Mucosa of gallbladder (tissue), 1 donor: Measurements from ENCODE around the gene ZNF438. TPM values are rescaled to one million over a fixed set of nuclear protein-coding genes. Genes with fewer than 3 reads are reported as not detected.

Source experiments
- DNase-seq: peaks from one replicate; pipeline ENCODE4 v3.0.0-alpha.2; 2020; ENCODE audit warnings: low spot score
- total RNA-seq: library from RNA; stranded (reverse); gene quantifications from one replicate; pipeline ENCODE4 v1.2.1, GENCODE V29; 2021
- donor health status: DM: no; HTN: no; CAD: no.

The ZNF438 gene
- total RNA-seq, 1 donor from 2014 or later, result 7.8 TPM

DNA sequence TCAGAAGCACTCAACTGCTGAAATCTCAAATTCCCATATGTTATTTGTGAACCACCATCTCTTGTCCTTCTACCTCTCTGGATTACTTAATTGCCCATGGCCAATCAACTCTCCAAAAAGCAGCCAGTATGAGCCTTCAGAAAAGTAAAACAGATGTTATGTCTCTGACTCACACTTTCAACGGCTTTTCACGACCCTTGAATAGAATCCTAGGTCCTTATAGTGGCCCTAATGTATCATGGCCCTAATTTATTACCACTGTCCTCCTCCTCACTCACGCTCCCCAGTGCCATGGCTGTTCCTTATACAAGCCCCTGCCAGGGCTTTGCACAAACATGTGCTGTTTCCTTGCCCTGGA, 20.0 kb downstream of the ZNF438 start:
- no peak for DNase-seq

DNA sequence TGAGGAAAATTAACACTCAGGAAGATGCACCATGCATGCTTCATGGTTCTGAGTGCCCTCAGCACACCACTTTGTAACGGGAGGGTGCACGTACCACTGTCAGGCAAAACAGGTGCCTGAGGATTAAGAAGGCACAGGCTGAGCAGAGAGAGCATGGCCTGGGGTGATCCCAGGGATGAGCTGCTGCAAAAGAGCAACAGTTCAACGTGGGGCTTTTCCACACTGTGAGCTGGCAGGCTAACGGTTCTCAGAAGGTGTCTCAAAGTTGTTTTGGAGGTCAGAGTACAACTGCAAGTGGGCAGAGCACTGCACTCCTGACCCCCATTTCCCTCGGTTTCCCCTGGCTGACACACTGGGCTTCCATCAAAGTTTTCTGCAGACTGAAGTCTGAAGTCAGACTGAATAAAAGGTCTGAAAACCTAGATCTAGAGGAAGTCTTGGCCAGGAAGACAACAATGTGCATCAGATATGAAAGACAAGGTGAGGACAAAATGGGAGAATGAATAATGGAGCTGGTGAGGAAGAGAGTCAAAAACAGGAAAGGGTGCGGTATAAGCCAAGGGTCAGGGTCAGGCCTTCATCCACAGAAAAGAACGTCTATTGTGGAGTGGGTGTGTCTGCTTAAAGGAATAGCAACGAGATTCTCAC, 20.5 kb downstream of the ZNF438 start:
- DNase-seq, result no peak

DNA sequence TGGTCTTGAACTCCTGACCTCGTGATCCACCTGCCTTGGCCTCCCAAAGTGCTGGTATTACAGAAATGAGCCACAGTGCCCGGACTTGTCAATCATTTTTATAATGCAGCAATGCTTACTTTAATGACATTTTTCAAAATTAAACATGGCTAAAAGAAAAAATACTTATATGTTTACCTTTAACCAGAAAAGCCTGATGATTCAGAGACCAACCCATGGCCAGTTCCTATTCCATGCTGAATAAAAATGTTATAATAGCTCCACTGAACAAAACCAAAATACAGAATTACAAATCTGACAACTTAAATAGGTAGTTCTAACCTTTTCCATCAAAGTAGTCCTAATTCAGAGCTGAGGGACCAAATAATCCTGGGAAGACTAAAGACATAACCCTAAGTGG, 21.6 kb downstream of the ZNF438 start:
- DNase-seq, result no peak

DNA sequence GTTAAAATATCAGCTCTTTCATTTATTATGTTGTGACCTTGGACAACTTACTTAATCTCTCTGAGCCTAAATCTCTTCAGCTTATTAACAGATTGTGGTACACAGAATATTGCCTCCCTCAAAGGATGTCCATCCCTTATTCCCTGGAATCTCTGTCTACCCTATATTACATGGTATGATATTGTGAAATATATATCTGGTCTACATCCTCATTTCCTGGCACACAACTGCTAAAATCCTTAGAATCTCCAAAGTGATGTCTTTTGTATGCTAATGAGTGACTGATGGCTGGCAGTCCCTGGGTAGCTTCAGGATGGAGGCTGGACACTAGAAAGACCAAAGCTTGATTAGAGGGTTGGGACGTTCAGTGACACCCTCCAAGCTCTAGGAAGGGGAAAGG, 25.8 kb downstream of the ZNF438 start:
- DNase-seq, result no peak

DNA sequence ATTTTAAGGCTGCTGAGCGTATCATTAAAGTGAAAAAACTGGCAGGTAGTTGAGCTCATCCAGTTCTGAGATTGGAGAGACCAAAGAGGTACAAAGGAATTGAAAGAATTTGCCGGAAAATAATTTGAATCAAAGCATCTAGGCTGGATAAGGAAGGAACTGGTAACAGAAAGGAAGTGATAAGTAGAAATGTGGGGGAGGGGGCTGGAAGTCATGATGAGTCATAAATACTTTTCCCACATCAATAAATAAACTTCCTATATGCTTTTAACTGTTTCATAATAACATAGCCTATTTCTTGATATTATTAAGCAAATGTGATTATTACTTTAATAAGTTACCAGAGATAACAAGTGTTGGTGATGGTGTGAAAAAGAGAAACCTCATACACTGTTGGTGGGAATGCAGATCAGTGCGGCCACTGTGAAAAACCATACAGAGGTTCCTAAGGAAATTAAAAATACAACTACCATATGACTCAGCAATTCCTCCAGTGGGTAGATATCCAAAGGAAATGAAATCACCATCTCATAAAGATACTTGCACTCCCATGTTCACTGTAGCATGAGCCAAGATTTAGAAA, 27.0 kb downstream of the ZNF438 start:
- DNase-seq, result no peak

DNA sequence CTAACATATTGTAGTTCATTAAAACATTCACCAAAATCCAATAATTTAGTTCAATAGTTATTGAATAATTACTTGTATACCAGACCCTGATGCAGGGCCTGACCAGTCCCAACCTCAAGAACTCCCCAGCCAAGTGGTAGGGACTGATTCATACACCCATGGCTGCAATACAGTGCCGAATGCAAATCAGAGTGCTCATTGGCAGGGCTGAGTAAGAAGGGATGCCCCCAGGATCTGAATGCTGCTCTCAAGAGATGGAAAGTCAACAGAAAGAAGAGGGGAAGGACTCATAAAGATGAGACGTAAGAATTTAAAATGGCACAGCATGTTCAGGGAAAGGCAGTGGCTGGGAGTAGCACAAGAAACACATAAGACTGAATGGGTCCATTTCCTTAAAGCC, 29.9 kb downstream of the ZNF438 start:
- no peak for DNase-seq

DNA sequence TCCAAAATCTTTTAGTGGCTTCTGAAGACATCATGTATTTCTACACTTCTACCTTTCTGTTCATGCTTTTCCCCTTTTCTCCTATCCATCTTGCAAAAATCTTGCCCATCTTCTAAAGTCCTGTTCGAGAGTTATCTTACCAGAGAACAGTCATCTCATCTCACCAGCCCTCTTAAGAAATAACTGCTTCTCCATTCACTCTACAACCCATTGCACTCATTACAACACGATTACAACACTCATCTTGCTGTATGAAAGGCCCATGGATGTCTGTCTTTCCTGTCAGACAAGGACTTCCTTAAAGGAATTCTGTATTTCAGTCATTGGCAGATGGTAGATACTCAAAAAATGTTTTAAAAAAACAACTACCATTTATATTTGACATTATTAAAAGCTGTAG, 30.8 kb downstream of the ZNF438 start:
- DNase-seq, result no peak

DNA sequence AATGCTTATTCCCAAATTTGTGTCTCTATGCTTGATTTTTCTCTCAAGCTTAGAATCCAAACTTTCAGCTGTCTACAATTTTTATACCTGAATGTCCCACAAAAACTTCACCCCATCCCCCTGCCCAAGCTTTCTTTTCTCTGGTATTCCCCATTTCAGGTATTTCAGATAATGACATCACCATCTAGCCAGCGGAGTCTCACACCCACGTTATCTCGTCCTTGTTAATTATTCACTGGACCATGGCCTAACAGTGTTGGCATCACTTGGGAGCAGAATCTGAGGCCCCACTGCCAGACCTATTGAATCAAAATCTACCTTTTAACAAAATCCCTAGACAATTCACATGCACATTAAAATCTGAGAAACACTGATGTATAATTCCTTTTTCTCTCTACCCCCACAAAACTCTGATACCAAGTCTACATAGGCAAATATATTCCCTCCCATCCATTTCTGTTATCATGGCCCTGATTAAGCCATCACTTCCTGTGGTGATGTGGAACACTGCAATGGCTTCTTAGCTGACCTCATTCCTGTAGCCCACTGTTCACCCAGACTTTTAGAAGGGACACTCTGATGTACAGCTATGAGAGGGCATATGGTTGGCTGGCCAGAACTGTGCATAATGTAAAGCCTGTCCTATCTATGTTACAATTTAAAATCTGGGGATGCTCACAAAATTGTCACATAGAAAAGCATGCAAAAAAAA, 31.4 kb downstream of the ZNF438 start:
- DNase-seq, result peak; percentile 44

DNA sequence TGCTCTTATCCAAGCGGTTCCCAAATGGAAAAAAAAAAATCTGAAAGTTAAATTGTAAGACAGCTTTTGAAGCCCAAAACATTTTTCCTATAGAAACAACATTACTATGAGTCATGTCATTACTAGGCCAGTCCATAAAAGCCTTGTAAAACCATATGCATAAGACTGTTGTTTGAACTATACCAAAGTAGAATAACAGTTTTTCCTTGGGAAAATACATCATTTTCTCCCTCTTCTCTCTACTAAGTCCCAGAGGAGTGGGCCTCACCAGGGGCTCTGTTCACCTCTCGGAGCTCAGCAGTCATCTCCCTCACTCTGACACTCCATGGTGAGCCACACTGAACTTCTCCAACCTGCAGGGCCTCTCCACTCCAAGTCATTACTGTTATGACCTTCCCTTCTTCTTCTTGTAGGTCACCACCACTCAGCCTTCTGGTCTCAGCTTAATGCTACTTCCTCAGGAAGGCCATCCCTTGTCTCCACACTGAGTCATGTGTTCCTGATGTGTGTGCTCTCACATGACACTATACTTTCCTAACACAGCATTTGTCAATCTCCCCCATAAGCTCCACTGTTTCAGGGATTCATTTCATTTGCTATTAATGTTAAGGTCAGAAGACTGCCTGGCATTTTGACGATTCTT, 32.5 kb downstream of the ZNF438 start:
- DNase-seq, result no peak

DNA sequence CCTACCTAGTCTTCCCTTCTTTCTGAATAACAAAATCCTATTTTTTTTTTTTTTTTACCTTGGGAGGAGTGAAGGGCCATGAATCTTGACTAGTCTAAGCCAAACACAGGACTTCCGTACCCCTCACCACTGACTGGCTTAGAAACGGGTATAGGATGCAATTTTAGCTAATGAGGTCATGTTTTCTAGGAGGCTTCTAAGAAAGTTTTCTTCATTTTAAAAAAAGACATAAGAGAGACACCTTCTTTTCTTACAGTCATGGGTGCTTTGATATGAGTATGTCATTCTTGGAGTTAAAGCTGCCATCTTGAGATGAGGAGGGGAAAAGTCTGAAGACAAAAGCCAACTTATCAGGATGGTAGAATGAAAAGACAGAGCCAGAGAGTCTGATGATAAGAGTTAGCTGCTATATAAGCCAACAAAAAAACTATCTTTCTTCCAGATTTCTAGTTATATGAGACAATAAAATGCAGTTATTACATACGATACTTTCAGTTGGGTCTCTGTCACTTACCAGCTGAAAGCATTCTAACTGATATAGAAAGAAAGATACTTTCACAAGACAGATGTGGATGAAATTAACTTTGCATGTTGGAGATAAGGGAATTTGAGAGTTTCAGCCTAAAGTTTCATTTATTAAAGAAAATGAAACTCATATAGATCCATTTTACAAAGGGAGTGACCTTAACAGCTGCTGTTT, 34.0 kb downstream of the ZNF438 start:
- DNase-seq, result no peak

DNA sequence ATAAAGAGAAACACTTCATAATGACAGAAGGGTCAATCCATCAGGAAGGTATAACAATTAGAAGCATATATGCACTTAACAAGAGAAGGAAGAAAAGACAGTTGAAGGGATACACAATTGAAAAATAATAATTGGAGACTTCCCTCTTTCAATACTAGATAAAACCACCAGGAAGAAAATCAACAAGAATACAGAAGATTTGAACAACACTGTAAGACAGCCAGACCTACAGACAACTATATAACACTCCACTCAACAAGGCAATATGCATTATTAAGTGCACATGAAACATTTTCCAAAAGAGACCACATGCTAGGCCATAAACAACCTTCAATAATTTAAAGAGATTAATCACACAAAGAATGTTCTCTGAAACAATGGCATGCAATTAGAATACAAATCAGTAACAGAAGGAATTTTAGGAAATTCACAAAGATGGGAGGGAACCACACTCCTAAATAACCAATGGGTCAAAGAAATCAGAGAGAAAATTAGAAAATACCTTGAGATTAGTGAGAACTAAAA, 35.1 kb downstream of the ZNF438 start:
- no peak for DNase-seq

DNA sequence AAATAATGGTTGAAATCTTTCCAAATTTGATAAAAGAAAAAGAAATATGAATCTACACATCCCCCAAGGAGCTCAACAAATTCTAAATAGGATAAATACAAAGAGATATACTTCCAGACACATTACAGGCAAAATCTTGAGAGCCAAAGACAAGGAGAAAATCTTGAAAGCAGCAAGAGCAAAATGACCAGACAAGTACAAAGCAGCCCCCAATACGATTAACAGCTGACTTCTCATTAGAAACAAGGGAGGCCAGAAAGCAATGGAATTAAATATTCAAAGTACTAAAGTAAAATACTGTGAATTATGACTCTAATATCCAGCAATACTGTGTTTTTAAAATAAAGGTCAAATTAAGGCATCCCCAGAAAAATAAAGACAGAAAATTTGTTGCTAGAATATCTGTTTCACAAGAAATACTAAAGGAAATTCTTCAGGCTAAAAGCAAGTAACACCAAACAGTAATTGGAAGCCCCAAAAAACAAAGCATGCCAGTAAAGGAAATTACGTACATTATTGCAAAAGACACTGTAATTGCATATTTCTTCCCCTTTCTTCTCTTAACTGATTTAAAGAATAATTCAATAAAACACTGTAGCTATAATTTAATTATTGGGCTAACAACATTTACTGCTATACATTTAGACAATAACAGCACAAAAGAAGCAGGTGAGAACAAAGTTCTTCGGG, 36.4 kb downstream of the ZNF438 start:
- no peak for DNase-seq

DNA sequence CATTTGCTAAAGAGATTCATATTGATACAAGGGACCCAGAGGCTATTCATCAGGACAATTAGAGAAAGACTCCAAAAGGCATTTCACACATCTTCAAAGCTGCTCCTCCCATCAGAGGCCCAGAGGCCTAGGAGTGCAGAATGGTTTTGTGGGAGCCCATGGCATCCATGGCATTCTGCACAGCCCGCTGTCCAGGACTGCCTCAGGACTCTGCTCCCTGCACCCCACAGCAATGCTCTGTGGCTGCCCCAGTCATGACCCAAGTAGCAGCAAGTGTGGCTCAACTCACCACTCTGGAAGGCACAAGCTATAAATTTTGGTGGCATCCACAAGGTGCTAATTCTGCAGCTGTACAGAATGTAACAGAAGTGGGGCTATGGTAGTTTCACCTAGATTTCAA, 38.5 kb downstream of the ZNF438 start:
- no peak for DNase-seq

DNA sequence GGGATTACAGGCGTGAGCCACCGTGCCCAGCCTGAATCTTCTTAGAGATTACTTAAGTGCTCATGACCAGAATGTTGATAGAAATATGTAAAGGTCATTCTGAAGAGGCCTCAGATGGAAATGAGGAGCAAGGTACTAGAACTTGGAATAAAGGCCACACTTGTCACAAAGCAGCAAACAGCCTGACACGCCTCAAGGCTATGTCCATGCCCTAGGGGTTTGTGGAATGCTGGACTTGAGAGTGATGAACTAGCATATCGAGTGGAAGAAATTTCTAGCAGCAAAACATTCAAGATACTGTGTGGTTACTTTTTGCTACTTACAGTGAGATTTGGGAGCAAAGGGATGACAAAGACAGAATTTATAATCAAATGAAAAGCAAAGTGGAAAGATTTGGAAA, 39.0 kb downstream of the ZNF438 start:
- DNase-seq, result no peak

DNA sequence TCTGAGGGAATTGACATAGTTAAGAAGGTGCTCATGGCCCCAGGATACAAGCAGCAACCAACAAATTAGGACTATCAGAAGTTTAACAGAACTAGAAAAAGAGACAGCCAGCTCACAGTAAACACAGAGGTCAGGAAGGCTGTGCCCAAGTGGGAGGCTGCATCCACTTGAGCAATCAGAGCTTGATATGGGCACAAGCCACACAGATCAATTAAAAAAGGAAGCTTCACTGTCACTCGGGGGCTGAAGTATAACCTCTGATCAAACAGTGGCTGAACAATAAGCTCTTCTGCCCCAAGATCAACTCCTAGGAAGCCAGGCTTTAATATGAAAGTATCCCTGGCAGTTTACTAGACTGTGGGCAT, 40.0 kb downstream of the ZNF438 start:
- DNase-seq, result no peak

DNA sequence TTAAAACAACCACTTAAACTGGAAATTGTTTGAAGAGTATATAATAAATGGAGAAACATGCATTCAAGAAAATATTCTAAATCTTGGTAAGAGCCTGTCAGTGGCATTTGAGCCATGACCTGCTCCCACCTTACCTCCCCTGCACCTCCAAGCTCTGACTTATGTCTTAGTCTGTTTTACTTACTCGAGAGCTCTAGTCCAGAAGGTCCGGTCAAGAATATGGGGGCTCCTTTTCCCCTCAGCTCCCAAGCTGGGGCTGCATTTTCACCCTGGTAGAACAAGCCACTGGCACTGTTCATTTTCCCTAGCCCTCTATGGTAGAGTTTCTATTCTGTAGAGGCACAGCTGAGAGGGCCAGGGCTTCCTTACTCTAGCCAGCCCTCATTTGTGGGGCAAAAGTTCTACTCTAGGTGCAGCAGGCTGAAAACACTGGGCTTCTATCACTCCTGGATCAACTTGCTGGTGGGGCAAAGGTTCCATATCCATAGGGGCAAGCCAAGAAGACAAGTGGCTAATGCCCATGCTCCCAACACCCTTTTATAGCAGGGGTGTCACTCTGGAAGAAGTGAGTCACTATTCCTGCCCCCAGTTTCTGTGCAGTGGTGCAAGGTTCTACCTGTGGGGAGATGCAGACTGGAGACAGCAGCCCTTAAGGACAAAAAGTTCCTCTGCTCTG, 40.6 kb downstream of the ZNF438 start:
- no peak for DNase-seq

DNA sequence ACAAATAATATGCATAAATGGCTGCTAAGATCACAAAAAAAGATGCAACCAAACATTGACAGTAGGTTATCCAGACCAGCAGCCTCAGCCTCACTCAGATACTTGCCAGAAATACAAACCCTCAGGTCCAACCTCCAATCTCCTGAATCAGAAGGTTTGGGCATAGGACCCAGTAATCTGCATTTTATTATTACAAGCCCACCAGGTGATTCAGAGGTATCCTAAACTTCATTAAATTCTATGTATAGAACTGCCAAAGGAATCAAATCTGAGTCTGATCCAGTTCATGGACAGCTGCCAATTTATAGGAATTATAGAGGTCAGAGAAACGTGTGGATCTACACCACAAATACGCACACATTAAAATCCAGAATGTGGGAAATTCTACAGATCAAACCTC, 41.3 kb downstream of the ZNF438 start:
- no peak for DNase-seq

DNA sequence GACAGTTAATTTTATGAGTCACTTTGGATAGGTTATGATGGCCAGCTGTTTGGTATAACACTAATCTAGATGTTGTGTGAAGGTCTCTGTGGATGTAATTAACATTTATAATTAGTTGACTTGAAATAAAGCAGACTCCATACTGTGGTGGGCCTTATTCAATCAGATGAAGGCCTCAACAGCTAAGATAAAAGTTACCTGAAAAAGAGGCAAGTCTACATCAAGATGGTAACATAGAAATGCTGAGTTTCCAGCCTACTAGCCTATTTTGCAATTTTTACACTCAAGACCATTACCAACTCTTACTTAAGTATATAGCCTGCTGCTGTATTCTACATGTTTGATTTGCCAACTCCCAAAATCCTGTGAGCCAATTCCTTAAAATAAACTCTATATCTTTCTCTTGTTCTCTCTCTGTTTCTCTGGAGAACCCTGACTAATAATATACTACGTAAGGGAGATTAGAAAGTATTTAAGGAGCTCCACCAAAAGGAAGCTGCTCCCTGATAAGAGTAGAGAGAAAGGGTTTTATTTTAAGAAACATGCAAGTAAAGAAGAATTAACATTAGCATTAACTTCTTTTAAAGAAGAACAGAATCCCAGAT, 42.7 kb downstream of the ZNF438 start:
- no peak for DNase-seq

DNA sequence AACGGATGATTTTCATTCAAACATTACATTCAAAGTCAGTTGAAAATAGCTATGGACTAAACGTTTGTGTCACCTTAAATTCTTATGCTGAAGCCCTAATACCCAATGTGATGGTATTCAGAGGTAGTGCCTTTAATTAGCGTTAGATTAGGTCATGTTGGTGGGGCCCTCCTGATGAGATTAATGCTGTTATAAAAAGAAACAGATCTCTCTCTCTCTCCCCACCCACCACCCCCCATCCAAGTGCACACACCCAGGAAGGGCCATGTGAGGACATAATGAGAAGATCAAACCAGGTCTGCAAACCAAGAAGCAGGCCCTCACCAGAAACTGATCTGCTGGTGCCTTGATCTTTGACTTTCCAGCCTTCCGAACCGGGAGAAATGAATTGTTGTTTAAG, 44.2 kb downstream of the ZNF438 start:
- no peak for DNase-seq

DNA sequence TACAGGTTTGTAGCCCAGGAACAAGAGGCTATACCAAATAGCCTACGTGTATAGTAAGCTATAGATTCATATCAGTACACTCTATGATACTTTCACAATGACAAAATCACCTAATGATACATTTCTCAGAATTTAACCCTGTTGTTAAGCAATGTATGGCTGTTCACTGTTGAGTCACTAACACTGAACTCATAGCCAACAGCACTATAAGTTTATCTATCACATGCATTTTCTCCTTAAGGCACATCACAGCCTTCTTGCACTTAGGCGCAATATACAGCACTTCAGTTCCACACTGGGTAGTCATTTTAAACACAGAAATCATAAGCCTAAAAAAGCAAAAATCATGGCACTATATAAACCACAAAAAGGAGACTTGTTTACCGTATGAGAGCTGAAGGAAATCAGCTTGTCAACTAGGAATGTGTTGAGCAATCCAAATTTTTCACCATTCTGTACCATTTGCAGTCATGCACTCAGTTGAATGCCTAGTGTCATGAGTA, 45.6 kb downstream of the ZNF438 start:
- DNase-seq, result no peak
